ENCODE data around the gene ARHGAP18. TPM values are rescaled to one million over a fixed set of nuclear protein-coding genes. Genes with fewer than 3 reads are reported as not detected.

Gene ARHGAP18
- total and polyA plus RNA-seq, 10 of the 15 experiments (the other 5 are each of a cell fraction or from before 2014, with no cell fraction given) = 18.2 to 52.2 (median 31.7) TPM

DNA sequence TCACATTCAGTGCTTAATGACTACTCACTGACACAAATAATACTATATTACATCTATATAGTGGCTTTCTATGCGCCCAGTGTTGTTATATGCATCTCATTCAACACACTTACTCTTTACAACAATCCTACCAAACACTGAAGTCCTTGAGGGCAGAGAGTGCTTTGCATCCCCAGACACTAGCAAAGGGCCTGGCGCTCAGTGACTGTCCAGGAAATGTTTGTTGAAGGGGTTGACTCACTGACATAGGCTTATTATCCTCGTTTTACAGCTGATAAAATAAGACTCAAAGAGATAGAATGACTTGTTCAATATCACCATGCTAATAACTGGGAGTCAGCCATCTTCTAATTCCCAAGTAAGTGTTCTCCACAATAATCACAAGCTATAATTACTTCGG is 163.3 kb downstream of the ARHGAP18 start:
- no peak for DNase-seq (ENCODE audit: low read depth, low spot score)

DNA sequence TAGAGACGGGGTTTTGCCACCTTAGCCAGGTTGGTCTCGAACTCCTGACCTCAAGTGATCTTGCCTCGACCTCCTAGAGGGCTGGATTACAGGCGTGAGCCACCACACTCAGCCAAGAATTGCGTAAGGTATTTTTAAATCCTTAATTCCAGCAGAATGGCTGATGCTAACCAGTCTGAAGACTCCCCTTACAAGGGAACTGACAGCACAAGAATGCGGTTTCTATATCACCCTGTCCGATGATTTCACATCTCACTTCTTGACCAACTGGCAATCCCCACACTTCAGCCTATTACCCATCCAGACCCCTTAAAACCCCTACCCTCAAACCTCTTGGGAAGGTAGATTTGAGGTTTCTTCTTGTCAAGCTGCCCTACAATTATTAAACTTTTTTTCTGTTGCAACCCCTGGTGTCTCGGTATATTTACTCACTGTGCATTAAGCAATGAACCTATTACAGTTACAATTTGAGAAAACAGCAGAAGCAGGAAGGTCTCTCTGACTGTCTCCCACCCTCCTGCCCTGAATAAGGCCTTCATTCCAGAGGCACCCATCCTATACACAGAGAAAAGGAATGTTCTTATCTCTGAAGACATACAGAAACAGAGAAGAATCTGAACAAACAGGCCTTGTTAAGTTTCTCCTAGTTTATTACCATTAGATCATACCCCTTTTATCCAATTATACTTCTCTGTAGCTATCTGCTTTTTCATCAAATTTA is 164.9 kb downstream of the ARHGAP18 start:
- no peak overlapping the region for H3K4me3 ChIP-seq
- no peaks in the 10 kb centered on the region; the same call in 2 of the 3 replicates for H3K9me3 ChIP-seq (replicated peaks; ENCODE audit: control insufficient read depth, insufficient read depth, low read length)
- in situ Hi-C loops (cut with MboI) = no loop called here
- H3K79me2 ChIP-seq (ENCODE audit: control insufficient read depth, insufficient read depth, low read length) = no peaks in the 10 kb centered on the region
- ChIA-PET CTCF (interaction anchor here (0.9 to 1.1 kb wide), 3 partner anchors 9 to 203 kb away, joined by 3 to 5 read pairs (median 4); no protein-coding TSS in a partner anchor), SMC1A (ENCODE audit: uncharacterized antibody, unreplicated experiment) (no interaction called here), RAD21 (ENCODE audit: unreplicated experiment) (no interaction called here), POLR2A (no interaction called here)
- H3K27me3 ChIP-seq (replicated peaks in 1 of 2; ENCODE audit: control insufficient read depth in 2 of 2, insufficient read depth in 2 of 2, low read length in 1 of 2) = no peaks in the 10 kb centered on the region
- no peaks in the 10 kb centered on the region for H3K4me1 ChIP-seq (ENCODE audit: control insufficient read depth, insufficient read depth, low read length)
- FAIRE-seq (no peak), ATAC-seq (no peak), DNase-seq (ENCODE audit: low read depth, low spot score) (no peak)
- no peak overlapping the region for H2AFZ ChIP-seq (ENCODE audit: control insufficient read depth, low read depth, low read length)
- intact Hi-C loops (cut with micrococcal nuclease; ENCODE audit: unreplicated experiment) = no loop called here
- TF ChIP-seq MLLT1 (IDR thresholded peaks at IDR 0.05) (no peak), CHD2 (IDR thresholded peaks at IDR 0.05; ENCODE audit: borderline replicate concordance, low read depth, low read length) (no peak), BHLHE40 (IDR thresholded peaks at IDR 0.05; ENCODE audit: borderline replicate concordance in 1 of 2, low read depth in 2 of 2, low read length in 1 of 2) (no peak), GATAD2B (conservative IDR thresholded peaks at IDR 0.05; ENCODE audit: low read depth) (no peak), ASH2L (IDR thresholded peaks at IDR 0.05; ENCODE audit: borderline replicate concordance, low read depth) (no peak), TCF7 (IDR thresholded peaks at IDR 0.05; ENCODE audit: borderline replicate concordance) (no peak), PML (IDR thresholded peaks at IDR 0.05; ENCODE audit: low read length) (no peak), HDAC2 (IDR thresholded peaks at IDR 0.05) (no peak), IRF4 (IDR thresholded peaks at IDR 0.05; ENCODE audit: low read depth, low read length) (no peak), SMAD5 (IDR thresholded peaks at IDR 0.05; ENCODE audit: low read depth) (no peak), CREB1 (IDR thresholded peaks at IDR 0.05; ENCODE audit: low read depth) (no peak), RAD21 (IDR thresholded peaks at IDR 0.05; ENCODE audit: insufficient read depth, low read depth, low read length) (no peak), ESRRA (IDR thresholded peaks at IDR 0.05; ENCODE audit: low read length) (no peak)
- no peak overlapping the region for H3K4me2 ChIP-seq (ENCODE audit: control insufficient read depth, insufficient read depth)
- H3K27ac ChIP-seq (ENCODE audit: control insufficient read depth, insufficient read depth) = no peak overlapping the region
- no peaks in the 10 kb centered on the region for H3K36me3 ChIP-seq (ENCODE audit: control insufficient read depth in 2 of 2, insufficient read depth in 2 of 2, low read length in 1 of 2)
- no peak overlapping the region for H3K9ac ChIP-seq (ENCODE audit: control insufficient read depth, insufficient read depth, low read length)
- no peaks in the 10 kb centered on the region for H4K20me1 ChIP-seq (ENCODE audit: control insufficient read depth, insufficient read depth)
- no TSS peak for BruUV-seq (replicated peaks)
- WGBS (ENCODE audit: insufficient coverage, insufficient replicate concordance, low lambda C conversion rate, missing lambda C conversion rate) = 34% methylated on average over 8 of the region's 8 CpGs

More for the DNA sequence above, 163.3 kb downstream of the ARHGAP18 start:
- Histone ChIP-seq H3K9ac (ENCODE audit: control insufficient read depth, insufficient read depth, low read length) (no peak overlapping the region), H3K79me2 (ENCODE audit: control insufficient read depth, insufficient read depth, low read length) (no peaks in the 10 kb centered on the region), H3K36me3 (ENCODE audit: control insufficient read depth in 2 of 2, insufficient read depth in 2 of 2, low read length in 1 of 2) (no peaks in the 10 kb centered on the region), H3K4me3 (no peak overlapping the region), H2AFZ (ENCODE audit: control insufficient read depth, low read depth, low read length) (no peak overlapping the region), H3K9me3 (replicated peaks; ENCODE audit: control insufficient read depth, insufficient read depth, low read length) (no peaks in the 10 kb centered on the region; the same call in 2 of the 3 replicates), H3K4me2 (ENCODE audit: control insufficient read depth, insufficient read depth) (no peak overlapping the region), H4K20me1 (ENCODE audit: control insufficient read depth, insufficient read depth) (no peaks in the 10 kb centered on the region), H3K4me1 (ENCODE audit: control insufficient read depth, insufficient read depth, low read length) (no peaks in the 10 kb centered on the region), H3K27me3 (replicated peaks in 1 of 2; ENCODE audit: control insufficient read depth in 2 of 2, insufficient read depth in 2 of 2, low read length in 1 of 2) (no peaks in the 10 kb centered on the region), H3K27ac (ENCODE audit: control insufficient read depth, insufficient read depth) (no peak overlapping the region)
- ChIA-PET POLR2A (no interaction called here), SMC1A (ENCODE audit: uncharacterized antibody, unreplicated experiment) (interaction anchor here (0.6 to 1.1 kb wide), 2 partner anchors 47 to 67 kb away, joined by 3 read pairs; no protein-coding TSS in a partner anchor), CTCF (interaction anchor here (0.7 to 1.3 kb wide), 3 partner anchors 47 to 398 kb away, joined by 3 read pairs; no protein-coding TSS in a partner anchor), RAD21 (ENCODE audit: unreplicated experiment) (interaction anchor here (0.6 to 1.5 kb wide), 2 partner anchors 51 to 1346 kb away, joined by 4 read pairs; no protein-coding TSS in a partner anchor)
- FAIRE-seq (no peak), ATAC-seq (no peak)
- in situ Hi-C loops (cut with MboI) = no loop called here
- no peak for TF ChIP-seq NR2F1 (conservative IDR thresholded peaks at IDR 0.05)
- BruUV-seq (replicated peaks) = no TSS peak
- WGBS (ENCODE audit: insufficient coverage, insufficient replicate concordance, low lambda C conversion rate, missing lambda C conversion rate) = 50% methylated on average over 4 of the region's 4 CpGs
- intact Hi-C loops (cut with micrococcal nuclease; ENCODE audit: unreplicated experiment) = no loop called here

Measured in GM12878 (cell line).